ENCODE measurements around the gene ACAT1. TPM values are rescaled to one million over a fixed set of nuclear protein-coding genes. Genes with fewer than 3 reads are reported as not detected.
"Not testable (repeated sequence)": the region's sequence is repeated elsewhere in the genome, so short reads cannot be mapped to it uniquely, and the experiment has no call there.

Gene ACAT1
- total and polyA plus RNA-seq, 4 experiments from 2014 or later, result 19.3 to 54.2 (median 31.1) TPM

- peaks cover 0 to 2% (median 0%) of the 10 kb centered on the region in 8 donors for H3K9me3 Mint-ChIP-seq
- intact Hi-C loops (cut with micrococcal nuclease), result no loop called here
- no peak for DNase-seq
- POLR2A ChIA-PET (ENCODE audit: partially characterized antibody), result no interaction called here
- H3K4me3 Mint-ChIP-seq, result no peak overlapping the region
- H3K36me3 Mint-ChIP-seq, result peaks cover 61 to 69% of the 10 kb centered on the region in 2 donors
- H3K27me3 ChIP-seq (ENCODE audit: insufficient read depth, low read length), result no peaks in the 10 kb centered on the region
- no peaks in the 10 kb centered on the region for H3K4me1 ChIP-seq (ENCODE audit: insufficient read depth, low read length)
- no peak overlapping the region for H3K27ac ChIP-seq (ENCODE audit: low read depth, low read length)
- H3K4me1 Mint-ChIP-seq, result peaks cover 5 to 13% (median 10%) of the 10 kb centered on the region in 4 donors
- H3K4me3 ChIP-seq (ENCODE audit: low read length in 2 of 2), result no peak overlapping the region
- peaks cover 18% of the 10 kb centered on the region for H3K36me3 ChIP-seq (ENCODE audit: insufficient read depth, low read length)
- no peaks in the 10 kb centered on the region for H3K27me3 Mint-ChIP-seq
- H3K27ac Mint-ChIP-seq, result peak overlapping the region in 1 of 7 donors; percentile 13
- CTCF ChIA-PET (ENCODE audit: partially characterized antibody), result no interaction called here
- no peaks in the 10 kb centered on the region for H3K9me3 ChIP-seq (ENCODE audit: control insufficient read depth in 1 of 2, low read length in 2 of 2)
Measured at GRCh38 chr11:108142304-108142703, 20.9 kb downstream of the ACAT1 start.

- H3K36me3 ChIP-seq (ENCODE audit: insufficient read depth, low read length), result peaks cover 27% of the 10 kb centered on the region
- H3K27ac ChIP-seq (ENCODE audit: low read depth, low read length), result no peak overlapping the region
- intact Hi-C loops (cut with micrococcal nuclease), result no loop called here
Measured at GRCh38 chr11:108144615-108145014, 23.2 kb downstream of the ACAT1 start.

GRCh38 chr11:108147150-108147549 is 25.8 kb downstream of the ACAT1 start:
- H3K9me3 Mint-ChIP-seq, result no peaks in the 10 kb centered on the region
- Histone ChIP-seq H3K27me3 (ENCODE audit: insufficient read depth, low read length) (no peaks in the 10 kb centered on the region), H3K27ac (ENCODE audit: low read depth, low read length) (no peak overlapping the region), H3K4me3 (ENCODE audit: low read length in 2 of 2) (no peak overlapping the region), H3K36me3 (ENCODE audit: insufficient read depth, low read length) (peaks cover 36% of the 10 kb centered on the region), H3K4me1 (ENCODE audit: insufficient read depth, low read length) (no peaks in the 10 kb centered on the region), H3K9me3 (ENCODE audit: control insufficient read depth in 1 of 2, low read length in 2 of 2) (no peaks in the 10 kb centered on the region)
- intact Hi-C loops (cut with micrococcal nuclease), result no loop called here
- POLR2A ChIA-PET (ENCODE audit: partially characterized antibody), result no interaction called here
- peaks cover 73 to 88% of the 10 kb centered on the region in 2 donors for H3K36me3 Mint-ChIP-seq
- no peak for DNase-seq
- CTCF ChIA-PET (ENCODE audit: partially characterized antibody), result interaction anchor here (1.0 kb wide), 1 partner anchor 28 kb away, joined by 5 read pairs; no protein-coding TSS in a partner anchor
- no peaks in the 10 kb centered on the region for H3K27me3 Mint-ChIP-seq
- H3K27ac Mint-ChIP-seq, result no peak overlapping the region
- H3K4me3 Mint-ChIP-seq, result no peak overlapping the region
- peaks cover 4 to 11% (median 10%) of the 10 kb centered on the region in 4 donors for H3K4me1 Mint-ChIP-seq

More at GRCh38 chr11:108144615-108145014, 23.2 kb downstream of the ACAT1 start:
- ChIA-PET POLR2A (ENCODE audit: partially characterized antibody) (interaction anchor here (0.9 to 1.3 kb wide), 2 partner anchors 25 to 33 kb away, joined by 3 read pairs; no protein-coding TSS in a partner anchor), CTCF (ENCODE audit: partially characterized antibody) (interaction anchor here (0.8 kb wide), 1 partner anchor 504 kb away, joined by 3 read pairs; no protein-coding TSS in a partner anchor)
- Histone ChIP-seq H3K4me1 (ENCODE audit: insufficient read depth, low read length) (no peaks in the 10 kb centered on the region), H3K4me3 (ENCODE audit: low read length in 2 of 2) (no peak overlapping the region), H3K27me3 (ENCODE audit: insufficient read depth, low read length) (no peaks in the 10 kb centered on the region), H3K9me3 (ENCODE audit: control insufficient read depth in 1 of 2, low read length in 2 of 2) (no peaks in the 10 kb centered on the region)
- Mint-ChIP-seq H3K4me1 (peaks cover 4 to 11% (median 10%) of the 10 kb centered on the region in 4 donors), H3K27me3 (no peaks in the 10 kb centered on the region), H3K9me3 (peaks cover 0 to 2% (median 0%) of the 10 kb centered on the region in 8 donors), H3K27ac (peak overlapping the region; percentile 40 to 88 (median 83)), H3K4me3 (peak overlapping the region in 1 of 8 donors; percentile 27), H3K36me3 (peaks cover 75 to 83% of the 10 kb centered on the region in 2 donors)
- DNase-seq, result no peak

- H3K4me3 ChIP-seq (ENCODE audit: low read length in 2 of 2), result no peak overlapping the region
- no peak overlapping the region for H3K4me3 Mint-ChIP-seq
- POLR2A ChIA-PET (ENCODE audit: partially characterized antibody), result no interaction called here
- peak overlapping the region in 3 of 7 donors; percentile 15 to 53 (median 43) for H3K27ac Mint-ChIP-seq
- H3K4me1 ChIP-seq (ENCODE audit: insufficient read depth, low read length), result no peaks in the 10 kb centered on the region
- intact Hi-C loops (cut with micrococcal nuclease), result no loop called here
- peaks cover 30% of the 10 kb centered on the region for H3K36me3 ChIP-seq (ENCODE audit: insufficient read depth, low read length)
- no peak overlapping the region for H3K27ac ChIP-seq (ENCODE audit: low read depth, low read length)
- CTCF ChIA-PET (ENCODE audit: partially characterized antibody), result no interaction called here
- H3K4me1 Mint-ChIP-seq, result peaks cover 4 to 11% (median 10%) of the 10 kb centered on the region in 4 donors
- DNase-seq, result no peak
- H3K36me3 Mint-ChIP-seq, result peaks cover 65 to 79% of the 10 kb centered on the region in 2 donors
- no peaks in the 10 kb centered on the region for H3K27me3 Mint-ChIP-seq
- H3K9me3 Mint-ChIP-seq, result no peaks in the 10 kb centered on the region
- H3K27me3 ChIP-seq (ENCODE audit: insufficient read depth, low read length), result no peaks in the 10 kb centered on the region
- H3K9me3 ChIP-seq (ENCODE audit: control insufficient read depth in 1 of 2, low read length in 2 of 2), result no peaks in the 10 kb centered on the region
Measured at GRCh38 chr11:108148556-108148955, 27.2 kb downstream of the ACAT1 start.

GRCh38 chr11:108154591-108154990 is 33.2 kb downstream of the ACAT1 start:
- no peak overlapping the region for H3K4me3 Mint-ChIP-seq
- no peaks in the 10 kb centered on the region for H3K9me3 ChIP-seq (ENCODE audit: control insufficient read depth in 1 of 2, low read length in 2 of 2)
- H3K4me1 ChIP-seq (ENCODE audit: insufficient read depth, low read length), result no peaks in the 10 kb centered on the region
- no peaks in the 10 kb centered on the region for H3K9me3 Mint-ChIP-seq
- DNase-seq, result no peak
- no peak overlapping the region for H3K4me3 ChIP-seq (ENCODE audit: low read length in 2 of 2)
- peaks cover 0 to 4% (median 1%) of the 10 kb centered on the region in 4 donors for H3K4me1 Mint-ChIP-seq
- no peak overlapping the region for H3K27ac ChIP-seq (ENCODE audit: low read depth, low read length)
- H3K27ac Mint-ChIP-seq, result no peak overlapping the region
- POLR2A ChIA-PET (ENCODE audit: partially characterized antibody), result no interaction called here
- CTCF ChIA-PET (ENCODE audit: partially characterized antibody), result interaction anchor here (1.0 kb wide), 1 partner anchor 17 kb away, joined by 3 read pairs; no protein-coding TSS in a partner anchor
- H3K27me3 Mint-ChIP-seq, result no peaks in the 10 kb centered on the region
- peaks cover 28% of the 10 kb centered on the region for H3K36me3 ChIP-seq (ENCODE audit: insufficient read depth, low read length)
- H3K36me3 Mint-ChIP-seq, result peaks cover 30 to 74% of the 10 kb centered on the region in 2 donors
- intact Hi-C loops (cut with micrococcal nuclease), result no loop called here
- no peaks in the 10 kb centered on the region for H3K27me3 ChIP-seq (ENCODE audit: insufficient read depth, low read length)

GRCh38 chr11:108160970-108161566 is 39.7 kb downstream of the ACAT1 start:
- Histone ChIP-seq H3K4me1 (ENCODE audit: insufficient read depth, low read length) (peaks cover 8% of the 10 kb centered on the region), H3K4me3 (ENCODE audit: low read length in 2 of 2) (no peak overlapping the region), H3K27ac (ENCODE audit: low read depth, low read length) (no peak overlapping the region), H3K9me3 (ENCODE audit: control insufficient read depth in 1 of 2, low read length in 2 of 2) (no peaks in the 10 kb centered on the region), H3K36me3 (ENCODE audit: insufficient read depth, low read length) (peaks cover 53% of the 10 kb centered on the region), H3K27me3 (ENCODE audit: insufficient read depth, low read length) (no peaks in the 10 kb centered on the region)
- Mint-ChIP-seq H3K4me3 (no peak overlapping the region), H3K4me1 (peaks cover 8 to 14% (median 12%) of the 10 kb centered on the region in 4 donors), H3K27ac (peak overlapping the region; percentile 63 to 91 (median 83)), H3K27me3 (no peaks in the 10 kb centered on the region), H3K9me3 (peaks cover 0 to 2% (median 0%) of the 10 kb centered on the region in 8 donors), H3K36me3 (peaks cover 32 to 34% of the 10 kb centered on the region in 2 donors)
- POLR2A ChIA-PET (ENCODE audit: partially characterized antibody), result no interaction called here
- DNase-seq, result peak in 2 of 5 donors; percentile 8 to 17
- CTCF ChIA-PET (ENCODE audit: partially characterized antibody), result interaction anchor here (0.6 kb wide), 1 partner anchor 9 kb away, joined by 3 read pairs; no protein-coding TSS in a partner anchor
- intact Hi-C loops (cut with micrococcal nuclease), result no loop called here

GRCh38 chr11:108162878-108163277 is 41.5 kb downstream of the ACAT1 start:
- CTCF ChIA-PET (ENCODE audit: partially characterized antibody); POLR2A ChIA-PET (ENCODE audit: partially characterized antibody); H3K27me3 ChIP-seq (ENCODE audit: insufficient read depth, low read length); H3K4me3 Mint-ChIP-seq; H3K9me3 ChIP-seq (ENCODE audit: control insufficient read depth in 1 of 2, low read length in 2 of 2); H3K4me3 ChIP-seq (ENCODE audit: low read length in 2 of 2); H3K4me1 ChIP-seq (ENCODE audit: insufficient read depth, low read length); H3K27ac ChIP-seq (ENCODE audit: low read depth, low read length); DNase-seq; H3K27me3 Mint-ChIP-seq; intact Hi-C loops (cut with micrococcal nuclease); H3K27ac Mint-ChIP-seq; H3K9me3 Mint-ChIP-seq: not testable (repeated sequence)
- peaks cover 36 to 48% of the 10 kb centered on the region in 2 donors for H3K36me3 Mint-ChIP-seq
- H3K4me1 Mint-ChIP-seq, result peaks cover 8 to 14% (median 12%) of the 10 kb centered on the region in 4 donors
- H3K36me3 ChIP-seq (ENCODE audit: insufficient read depth, low read length), result peaks cover 66% of the 10 kb centered on the region

Measured in CD4-positive, alpha-beta memory T cell (primary cell).